Lung (tissue), 13 donors: Measurements from ENCODE around the gene SLC36A4. TPM values are rescaled to one million over a fixed set of nuclear protein-coding genes. Genes with fewer than 3 reads are reported as not detected.

Experiments used
- ATAC-seq: fragments of 200-7000 bp; cut with Tn5 transposase; one replicate; pipeline ENCODE4 v1.9.1; 2020; ENCODE audit warnings: moderate number of reproducible peaks; ENCODE audit not compliant: insufficient read depth, low FRiP score
- DNase-seq, 3 donors: peaks; one replicate each; pipeline ENCODE4 v3.0.0-alpha.2; 2013 to 2017
- H3K27ac ChIP-seq, 2 donors: one replicate each; pipeline ENCODE4 v1.5.1; 2013; ENCODE audit warnings: mild to moderate bottlenecking in 2 of 2, moderate library complexity in 2 of 2, control low read depth in 1 of 2, inconsistent platforms in 1 of 2, low read depth in 1 of 2, low read length in 1 of 2
- H3K27me3 ChIP-seq, 3 donors: one replicate each; pipeline ENCODE4 v1.5.1; 2013; ENCODE audit warnings: low read length in 2 of 3; ENCODE audit not compliant: control insufficient read depth in 3 of 3, insufficient read depth in 3 of 3
- H3K36me3 ChIP-seq, 4 donors: one replicate each; pipeline ENCODE4 v1.5.1; 2013; ENCODE audit warnings: low read length in 4 of 4, mild to moderate bottlenecking in 1 of 4, moderate library complexity in 1 of 4; ENCODE audit not compliant: control insufficient read depth in 4 of 4, insufficient read depth in 4 of 4
- H3K4me1 ChIP-seq, 5 donors: one replicate each; pipeline ENCODE4 v1.5.1; 2013; ENCODE audit warnings: low read length in 5 of 5, mild to moderate bottlenecking in 2 of 5, moderate library complexity in 1 of 5; ENCODE audit not compliant: control insufficient read depth in 5 of 5, insufficient read depth in 5 of 5
- H3K4me3 ChIP-seq: one replicate; pipeline ENCODE4 v1.5.1; 2013; ENCODE audit warnings: mild to moderate bottlenecking, control low read depth, moderate library complexity
- H3K9ac ChIP-seq, 2 donors: one replicate each; pipeline ENCODE4 v1.5.1; 2013; ENCODE audit warnings: low read length in 2 of 2, control low read depth in 1 of 2; ENCODE audit not compliant: insufficient read depth in 1 of 2
- H3K9me3 ChIP-seq, 4 donors: one replicate each; pipeline ENCODE4 v1.5.1; 2013; ENCODE audit warnings: low read length in 3 of 4, mild to moderate bottlenecking in 1 of 4, moderate library complexity in 1 of 4; ENCODE audit not compliant: control insufficient read depth in 4 of 4, insufficient read depth in 3 of 4
- CTCF ChIP-seq: IDR thresholded peaks from 2 replicates; pipeline ENCODE4 v1.5.1; 2012; ENCODE audit warnings: mild to moderate bottlenecking; ENCODE audit errors: control extremely low read depth, extremely low read depth
- WGBS, 2 donors: extraction: QIAGEN DNeasy Blood & Tissue Kit; methylation state at CpG; one replicate each; pipeline ENCODE4 v1.1.7; 2013; 5-methylcytosine and 5-hydroxymethylcytosine counted together
- polyA plus RNA-seq, 2 donors: library from polyadenylated mRNA; stranded (reverse); fragments of 200-250 nt; gene quantifications; one replicate each; pipeline ENCODE4 v1.2.1, GENCODE V29; 2013
- small RNA-seq: library from RNA; depleted of rRNA; stranded (forward); fragments of <200 nt; gene quantifications from one replicate; pipeline ENCODE3, GENCODE V24; 2014; ENCODE audit warnings: low replicate concordance
- total RNA-seq, 2 donors: library from RNA; depleted of rRNA in 1 of 2; stranded (reverse); fragments of >200 nt in 1 of 2; gene quantifications; one replicate each; pipeline ENCODE4 v1.2.1, GENCODE V29; 2014 to 2021
- donor health status: control.
- donor health status: control.
- donor health status: Bipolar disorder and iron deficiency.
- donor health status: healthy.
- donor health status: DM: yes; HTN: yes; CAD: no.

Gene SLC36A4
- total and polyA plus RNA-seq, 4 donors, result 4.7 to 22.1 (median 17.0) TPM

GRCh38 chr11:93099806-93100205 lies 98.0 kb downstream of the SLC36A4 start:
- peaks cover 0 to 8% (median 1%) of the 10 kb centered on the region in 4 donors for H3K9me3 ChIP-seq
- no peak overlapping the region for H3K9ac ChIP-seq
- 77 to 84% methylated on average over 2 of the region's 2 CpGs for WGBS, 2 donors
- no peak for ATAC-seq
- H3K27me3 ChIP-seq, result no peaks in the 10 kb centered on the region
- TF ChIP-seq CTCF, result no peak
- DNase-seq, result no peak
- no peaks in the 10 kb centered on the region for H3K36me3 ChIP-seq
- no peaks in the 10 kb centered on the region for H3K4me1 ChIP-seq
- H3K4me3 ChIP-seq, result no peak overlapping the region
- H3K27ac ChIP-seq, result no peak overlapping the region

Small RNA genes within 50 kb of the gene (small RNA-seq; reads per million reads assigned to genes)
- gene AP003072.1, result not detected

Other genes starting within 250 kb of the SLC36A4 start
- gene MTNR1B, start 228.3 kb downstream of the SLC36A4 start, total RNA-seq, result not detected
- gene MTNR1B, start 228.3 kb downstream of the SLC36A4 start, polyA plus RNA-seq, result not detected
- 1 to 10 TPM; 1.9 to 2.4 TPM for gene DEUP1, start 132.8 kb upstream of the SLC36A4 start, total RNA-seq
- under 1 TPM; 0.39 to 0.45 TPM for gene DEUP1, start 132.8 kb upstream of the SLC36A4 start, polyA plus RNA-seq